Measurements from ENCODE around the gene CYTH1. TPM values are rescaled to one million over a fixed set of nuclear protein-coding genes. Genes with fewer than 3 reads are reported as not detected.

Gene CYTH1
- total RNA-seq, 1 experiment from 2014 or later, result 46.7 TPM

DNA sequence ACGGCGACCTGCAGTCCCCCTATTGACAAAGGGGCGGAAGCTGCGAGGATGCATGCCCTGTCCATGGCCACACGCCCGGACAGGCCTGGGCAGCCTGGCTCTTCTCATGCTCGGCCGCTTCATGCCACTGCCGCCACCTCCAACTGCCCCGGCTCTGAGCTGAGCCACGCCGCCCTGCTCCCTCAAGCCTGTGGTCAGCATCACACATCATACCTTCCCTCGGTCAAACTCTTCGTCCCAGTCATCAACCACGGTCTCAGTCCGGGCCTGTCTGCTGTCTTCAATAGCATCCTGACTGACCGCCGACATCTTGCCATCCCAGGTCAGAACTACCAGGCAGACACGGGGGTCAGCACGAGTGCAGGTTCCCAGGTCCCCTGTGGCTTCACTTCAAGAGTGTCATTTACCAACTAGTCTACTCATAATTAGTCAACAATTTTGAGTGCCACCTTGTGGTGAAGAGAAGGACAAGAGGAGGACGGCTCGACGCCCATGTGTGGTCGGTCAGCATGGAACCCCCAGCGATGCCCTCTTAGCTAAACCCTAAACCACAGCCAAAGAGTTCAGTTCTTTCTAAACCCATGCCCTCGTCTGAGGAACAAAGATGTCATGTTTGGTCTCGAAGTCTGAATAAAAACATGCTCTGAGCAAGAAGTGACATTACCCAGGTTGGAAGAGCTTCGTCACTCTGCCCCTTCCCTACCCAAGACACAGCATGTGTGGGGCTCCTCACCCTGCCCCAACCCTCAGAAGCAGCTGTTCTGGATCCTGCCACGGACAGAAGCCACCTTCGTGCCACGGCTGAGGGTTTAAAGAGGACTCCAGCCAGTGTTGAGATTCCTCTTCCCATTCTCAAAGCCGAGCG lies 16.9 kb upstream of the CYTH1 start:
- H3K4me3 ChIP-seq (ENCODE audit: low read depth in 2 of 2, low read length in 2 of 2), result no peak overlapping the region
- CTCF ChIA-PET, result interaction anchor here (0.6 kb wide), 1 partner anchor 135 kb away, joined by 3 read pairs; no protein-coding TSS in a partner anchor
- ATAC-seq (peak; percentile 60), DNase-seq (ENCODE audit: low read depth, low spot score) (no peak)
- BruUV-seq (replicated peaks), result no TSS peak
- H3K4me1 ChIP-seq (ENCODE audit: control insufficient read depth, insufficient read depth, low read length), result no peaks in the 10 kb centered on the region
- H3K9me3 ChIP-seq (ENCODE audit: control insufficient read depth, insufficient read depth, low read depth, low read length), result no peaks in the 10 kb centered on the region
- no peak for TF ChIP-seq TCF7L2 (IDR thresholded peaks at IDR 0.05; ENCODE audit: low read depth, low read length)
- no peak for TF ChIP-seq SIN3A (IDR thresholded peaks at IDR 0.05; ENCODE audit: borderline replicate concordance, insufficient read depth, low read depth, low read length)
- TF ChIP-seq, protein P1, sequence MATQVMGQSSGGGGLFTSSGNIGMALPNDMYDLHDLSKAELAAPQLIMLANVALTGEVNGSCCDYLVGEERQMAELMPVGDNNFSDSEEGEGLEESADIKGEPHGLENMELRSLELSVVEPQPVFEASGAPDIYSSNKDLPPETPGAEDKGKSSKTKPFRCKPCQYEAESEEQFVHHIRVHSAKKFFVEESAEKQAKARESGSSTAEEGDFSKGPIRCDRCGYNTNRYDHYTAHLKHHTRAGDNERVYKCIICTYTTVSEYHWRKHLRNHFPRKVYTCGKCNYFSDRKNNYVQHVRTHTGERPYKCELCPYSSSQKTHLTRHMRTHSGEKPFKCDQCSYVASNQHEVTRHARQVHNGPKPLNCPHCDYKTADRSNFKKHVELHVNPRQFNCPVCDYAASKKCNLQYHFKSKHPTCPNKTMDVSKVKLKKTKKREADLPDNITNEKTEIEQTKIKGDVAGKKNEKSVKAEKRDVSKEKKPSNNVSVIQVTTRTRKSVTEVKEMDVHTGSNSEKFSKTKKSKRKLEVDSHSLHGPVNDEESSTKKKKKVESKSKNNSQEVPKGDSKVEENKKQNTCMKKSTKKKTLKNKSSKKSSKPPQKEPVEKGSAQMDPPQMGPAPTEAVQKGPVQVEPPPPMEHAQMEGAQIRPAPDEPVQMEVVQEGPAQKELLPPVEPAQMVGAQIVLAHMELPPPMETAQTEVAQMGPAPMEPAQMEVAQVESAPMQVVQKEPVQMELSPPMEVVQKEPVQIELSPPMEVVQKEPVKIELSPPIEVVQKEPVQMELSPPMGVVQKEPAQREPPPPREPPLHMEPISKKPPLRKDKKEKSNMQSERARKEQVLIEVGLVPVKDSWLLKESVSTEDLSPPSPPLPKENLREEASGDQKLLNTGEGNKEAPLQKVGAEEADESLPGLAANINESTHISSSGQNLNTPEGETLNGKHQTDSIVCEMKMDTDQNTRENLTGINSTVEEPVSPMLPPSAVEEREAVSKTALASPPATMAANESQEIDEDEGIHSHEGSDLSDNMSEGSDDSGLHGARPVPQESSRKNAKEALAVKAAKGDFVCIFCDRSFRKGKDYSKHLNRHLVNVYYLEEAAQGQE (IDR thresholded peaks at IDR 0.05; ENCODE audit: insufficient read depth in 1 of 2, low read depth in 2 of 2, low read length in 1 of 2), result no peak
- TF ChIP-seq, protein P2, sequence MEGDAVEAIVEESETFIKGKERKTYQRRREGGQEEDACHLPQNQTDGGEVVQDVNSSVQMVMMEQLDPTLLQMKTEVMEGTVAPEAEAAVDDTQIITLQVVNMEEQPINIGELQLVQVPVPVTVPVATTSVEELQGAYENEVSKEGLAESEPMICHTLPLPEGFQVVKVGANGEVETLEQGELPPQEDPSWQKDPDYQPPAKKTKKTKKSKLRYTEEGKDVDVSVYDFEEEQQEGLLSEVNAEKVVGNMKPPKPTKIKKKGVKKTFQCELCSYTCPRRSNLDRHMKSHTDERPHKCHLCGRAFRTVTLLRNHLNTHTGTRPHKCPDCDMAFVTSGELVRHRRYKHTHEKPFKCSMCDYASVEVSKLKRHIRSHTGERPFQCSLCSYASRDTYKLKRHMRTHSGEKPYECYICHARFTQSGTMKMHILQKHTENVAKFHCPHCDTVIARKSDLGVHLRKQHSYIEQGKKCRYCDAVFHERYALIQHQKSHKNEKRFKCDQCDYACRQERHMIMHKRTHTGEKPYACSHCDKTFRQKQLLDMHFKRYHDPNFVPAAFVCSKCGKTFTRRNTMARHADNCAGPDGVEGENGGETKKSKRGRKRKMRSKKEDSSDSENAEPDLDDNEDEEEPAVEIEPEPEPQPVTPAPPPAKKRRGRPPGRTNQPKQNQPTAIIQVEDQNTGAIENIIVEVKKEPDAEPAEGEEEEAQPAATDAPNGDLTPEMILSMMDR (IDR thresholded peaks at IDR 0.05), result no peak; the same call in 1 of the 2 replicates
- no peak for TF ChIP-seq POLR2AphosphoS5 (IDR thresholded peaks at IDR 0.05; ENCODE audit: low read depth, low read length)
- in situ Hi-C loops (cut with HindIII; ENCODE audit: low pct_unique_long_range_greater_than_20kb, low sequenced_read_pairs) (no loop called here), intact Hi-C loops (cut with micrococcal nuclease; ENCODE audit: unreplicated experiment) (no loop called here)
- H3K36me3 ChIP-seq (ENCODE audit: control insufficient read depth, insufficient read depth, low read length), result 0 out of 2 replicates have a peak, but pooled peaks cover 9% of the 10 kb centered on the region
- POLR2A ChIA-PET, result interaction anchor here (0.6 kb wide), 1 partner anchor 313 kb away, joined by 3 read pairs; no protein-coding TSS in a partner anchor
- H3K27me3 ChIP-seq (ENCODE audit: control insufficient read depth, insufficient read depth, low read length), result no peaks in the 10 kb centered on the region
- H3K27ac ChIP-seq (ENCODE audit: low read length), result no peak overlapping the region

DNA sequence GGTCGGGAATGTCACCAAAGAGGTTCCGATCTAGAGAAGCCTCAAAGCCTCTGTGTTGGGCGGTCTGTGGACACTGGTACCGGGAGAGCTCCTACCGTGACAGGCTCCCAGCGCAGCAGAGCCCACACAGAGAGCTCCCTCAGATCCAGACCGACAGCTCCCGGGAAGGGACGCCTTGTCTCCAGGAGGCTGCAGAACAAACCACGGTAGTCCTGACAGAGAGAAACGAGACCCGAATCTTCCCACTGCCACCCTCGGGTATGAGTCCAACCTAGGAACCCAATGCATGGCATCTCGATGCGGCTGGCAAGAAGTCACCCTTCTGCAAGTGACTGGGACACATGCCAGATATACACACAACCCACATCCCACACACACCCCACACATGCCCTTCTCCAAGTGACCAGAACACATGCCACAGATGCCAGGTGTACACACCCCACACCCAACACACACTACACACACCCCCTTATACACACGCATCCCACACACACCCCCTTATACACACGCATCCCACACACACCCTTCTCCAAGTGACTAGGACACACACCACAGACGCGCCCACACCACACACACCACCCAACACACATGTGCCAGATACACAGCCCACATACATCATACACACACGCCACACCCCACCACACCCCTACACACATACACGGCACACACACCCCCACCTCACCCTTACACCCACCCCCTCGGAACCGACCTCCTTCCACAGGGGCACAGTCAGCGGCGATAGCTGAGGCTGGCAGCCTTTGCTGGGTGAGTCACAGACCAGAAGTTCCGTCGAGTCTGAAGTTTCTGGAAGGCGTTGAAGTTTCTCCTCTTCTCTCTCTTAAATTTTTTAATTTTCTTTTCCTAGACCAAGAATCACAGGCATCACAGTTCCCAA lies 15.9 kb upstream of the CYTH1 start:
- in situ Hi-C loops (cut with HindIII; ENCODE audit: low pct_unique_long_range_greater_than_20kb, low sequenced_read_pairs) (no loop called here), intact Hi-C loops (cut with micrococcal nuclease; ENCODE audit: unreplicated experiment) (no loop called here)
- no peak for TF ChIP-seq POLR2AphosphoS5 (IDR thresholded peaks at IDR 0.05; ENCODE audit: low read depth, low read length)
- TF ChIP-seq, protein P2 (IDR thresholded peaks at IDR 0.05), result no peak
- no peak for TF ChIP-seq SIN3A (IDR thresholded peaks at IDR 0.05; ENCODE audit: borderline replicate concordance, insufficient read depth, low read depth, low read length)
- TF ChIP-seq, protein P1 (IDR thresholded peaks at IDR 0.05; ENCODE audit: insufficient read depth in 1 of 2, low read depth in 2 of 2, low read length in 1 of 2), result no peak
- no peak for TF ChIP-seq TCF7L2 (IDR thresholded peaks at IDR 0.05; ENCODE audit: low read depth, low read length)
- DNase-seq (ENCODE audit: low read depth, low spot score) (no peak), ATAC-seq (no peak)
- Histone ChIP-seq H3K27me3 (ENCODE audit: control insufficient read depth, insufficient read depth, low read length) (no peaks in the 10 kb centered on the region), H3K4me3 (ENCODE audit: low read depth in 2 of 2, low read length in 2 of 2) (no peak overlapping the region), H3K36me3 (ENCODE audit: control insufficient read depth, insufficient read depth, low read length) (0 out of 2 replicates have a peak, but pooled peaks cover 9% of the 10 kb centered on the region), H3K9me3 (ENCODE audit: control insufficient read depth, insufficient read depth, low read depth, low read length) (no peaks in the 10 kb centered on the region), H3K4me1 (ENCODE audit: control insufficient read depth, insufficient read depth, low read length) (no peaks in the 10 kb centered on the region), H3K27ac (ENCODE audit: low read length) (no peak overlapping the region)
- ChIA-PET POLR2A (interaction anchor here (0.6 kb wide), 1 partner anchor 312 kb away, joined by 3 read pairs; no protein-coding TSS in a partner anchor), CTCF (no interaction called here)
- no TSS peak for BruUV-seq (replicated peaks)
